CD4-positive, alpha-beta T cell treated with Interleukin-4 for 1 hour (primary cell): ENCODE measurements around the gene GLRA3.
"Not testable (repeated sequence)": the region's sequence is repeated elsewhere in the genome, so short reads cannot be mapped to it uniquely, and the experiment has no call there.

Source experiments
- DNase-seq, 2 donors: peaks; one replicate each; pipeline ENCODE4 v3.0.0-alpha.2; 2020 to 2022

The GLRA3 gene

GRCh38 chr4:174808836-174809235 lies 20.2 kb downstream of the GLRA3 start:
- DNase-seq, result no peak

GRCh38 chr4:174808119-174808518 lies 20.9 kb downstream of the GLRA3 start:
- DNase-seq, result no peak

- no peak for DNase-seq
Observed at GRCh38 chr4:174805746-174806145, 23.3 kb downstream of the GLRA3 start.

- no peak for DNase-seq
Observed at GRCh38 chr4:174794543-174795094, 34.4 kb downstream of the GLRA3 start.

- DNase-seq, result no peak
Observed at GRCh38 chr4:174789657-174790056, 39.4 kb downstream of the GLRA3 start.

GRCh38 chr4:174778274-174778986 lies 50.6 kb downstream of the GLRA3 start:
- not testable (repeated sequence) for DNase-seq

- no peak for DNase-seq
Observed at GRCh38 chr4:174775366-174775765, 53.7 kb downstream of the GLRA3 start.

- no peak for DNase-seq
Observed at GRCh38 chr4:174764105-174764729, 64.8 kb downstream of the GLRA3 start.

GRCh38 chr4:174763454-174764104 lies 65.5 kb downstream of the GLRA3 start:
- no peak for DNase-seq

- no peak for DNase-seq
Observed at GRCh38 chr4:174761451-174761850, 67.6 kb downstream of the GLRA3 start.

- DNase-seq, result no peak
Observed at GRCh38 chr4:174757736-174758135, 71.3 kb downstream of the GLRA3 start.

GRCh38 chr4:174753021-174753420 lies 76.0 kb downstream of the GLRA3 start:
- no peak for DNase-seq

- no peak for DNase-seq
Observed at GRCh38 chr4:174752026-174752425, 77.0 kb downstream of the GLRA3 start.

GRCh38 chr4:174749091-174749490 lies 80.0 kb downstream of the GLRA3 start:
- DNase-seq, result no peak

- DNase-seq, result no peak
Observed at GRCh38 chr4:174746710-174747109, 82.3 kb downstream of the GLRA3 start.

- no peak for DNase-seq
Observed at GRCh38 chr4:174742561-174742960, 86.5 kb downstream of the GLRA3 start.

- no peak for DNase-seq
Observed at GRCh38 chr4:174739576-174739975, 89.5 kb downstream of the GLRA3 start.

- no peak for DNase-seq
Observed at GRCh38 chr4:174734181-174734580, 94.9 kb downstream of the GLRA3 start.

- DNase-seq, result no peak
Observed at GRCh38 chr4:174717828-174718227, 111.2 kb downstream of the GLRA3 start.

GRCh38 chr4:174716986-174717770 lies 111.9 kb downstream of the GLRA3 start:
- no peak for DNase-seq

- peak in 1 of 2 donors; percentile 18 for DNase-seq
Observed at GRCh38 chr4:174714393-174715211, 114.4 kb downstream of the GLRA3 start.

GRCh38 chr4:174713821-174714220 lies 115.2 kb downstream of the GLRA3 start:
- DNase-seq, result no peak
